Smooth muscle cell (in vitro differentiated cells): ENCODE data around the gene PPP2R2B. TPM values are rescaled to one million over a fixed set of nuclear protein-coding genes. Genes with fewer than 3 reads are reported as not detected.

Experiments
- DNase-seq: peaks from one replicate; lab custom pipeline; 2025; ENCODE audit not compliant: unreplicated experiment; lab: John Stamatoyannopoulos, UW
- H2AFZ ChIP-seq: fragments of 200-600 bp; sonication (generic); 2 replicates; pipeline ENCODE4 v1.6.0; 2016; ENCODE audit warnings: antibody characterized with exemption, low read depth, mild to moderate bottlenecking
- H3F3A ChIP-seq: fragments of 200-600 bp; sonication (generic); 2 replicates; pipeline ENCODE4 v1.6.0; 2017; ENCODE audit warnings: antibody characterized with exemption, low read depth
- H3K27ac ChIP-seq: fragments of 200-600 bp; sonication (generic); 2 replicates; pipeline ENCODE4 v1.5.1; 2016; ENCODE audit warnings: low read depth, mild to moderate bottlenecking
- H3K27me3 ChIP-seq: fragments of 200-600 bp; sonication (generic); 2 replicates; pipeline ENCODE4 v1.6.1; 2016; ENCODE audit warnings: low read depth, mild to moderate bottlenecking
- H3K36me3 ChIP-seq: fragments of 200-600 bp; sonication (generic); 2 replicates; pipeline ENCODE4 v1.5.1; 2016; ENCODE audit warnings: low read depth
- H3K4me1 ChIP-seq: fragments of 200-600 bp; sonication (generic); 2 replicates; pipeline ENCODE4 v1.5.1; 2016; ENCODE audit warnings: low read depth
- H3K4me2 ChIP-seq: fragments of 200-600 bp; sonication (generic); 2 replicates; pipeline ENCODE4 v1.6.0; 2016; ENCODE audit warnings: mild to moderate bottlenecking
- H3K4me3 ChIP-seq: fragments of 200-600 bp; sonication (generic); 2 replicates; pipeline ENCODE4 v1.5.1; 2016; ENCODE audit warnings: mild to moderate bottlenecking
- H3K79me2 ChIP-seq: fragments of 200-600 bp; sonication (generic); 2 replicates; pipeline ENCODE4 v1.6.0; 2016; ENCODE audit warnings: low read depth, mild to moderate bottlenecking
- H3K9ac ChIP-seq: fragments of 200-600 bp; sonication (generic); 2 replicates; pipeline ENCODE4 v1.6.0; 2016; ENCODE audit warnings: low read depth
- H3K9me3 ChIP-seq: fragments of 200-600 bp; sonication (generic); replicated peaks from 2 replicates; pipeline ENCODE4 v1.5.1; 2016; ENCODE audit warnings: low read depth
- H4K20me1 ChIP-seq: fragments of 200-600 bp; sonication (generic); 2 replicates; pipeline ENCODE4 v1.6.0; 2016; ENCODE audit warnings: low read depth
- CTCF ChIP-seq: fragments of 200-600 bp; sonication (generic); IDR thresholded peaks from 2 replicates; pipeline ENCODE4 v1.5.1; 2017; ENCODE audit warnings: borderline replicate concordance, mild to moderate bottlenecking, antibody characterized with exemption; ENCODE audit not compliant: insufficient read depth, poor library complexity, severe bottlenecking
- WGBS: methylation state at CpG from one replicate; pipeline ENCODE4 v1.1.7; 2016; ENCODE audit warnings: low lambda C conversion rate; 5-methylcytosine and 5-hydroxymethylcytosine counted together
- polyA plus RNA-seq: library from polyadenylated mRNA; unstranded; fragments of >200 nt; fragmentation: Nextera tagmentation; extraction: Ambion mirVana; gene quantifications from 2 replicates; pipeline ENCODE4 v1.2.1, GENCODE V29; 2016
- total RNA-seq: library from RNA; depleted of rRNA; stranded (reverse); fragments of >200 nt; gene quantifications from 2 replicates; pipeline ENCODE4 v1.2.3, GENCODE V29; 2014

PPP2R2B gene
- total and polyA plus RNA-seq, 2 experiments from 2014 or later = 0.89 to 2.2 TPM

GRCh38 chr5:146553446-146553845, 325.1 kb downstream of the PPP2R2B start:
- Histone ChIP-seq H4K20me1 (no peaks in the 10 kb centered on the region), H3K4me2 (no peak overlapping the region), H3K4me1 (no peaks in the 10 kb centered on the region), H3K79me2 (no peaks in the 10 kb centered on the region), H2AFZ (no peak overlapping the region), H3K9me3 (no peaks in the 10 kb centered on the region), H3K36me3 (no peaks in the 10 kb centered on the region), H3K27ac (no peak overlapping the region), H3K9ac (no peak overlapping the region), H3K27me3 (no peaks in the 10 kb centered on the region), H3K4me3 (no peak overlapping the region), H3F3A (no peaks in the 10 kb centered on the region)
- DNase-seq = no peak
- 82% methylated on average over 3 of the region's 3 CpGs for WGBS
- no peak for TF ChIP-seq CTCF

- Histone ChIP-seq H3F3A (no peaks in the 10 kb centered on the region), H3K27me3 (no peaks in the 10 kb centered on the region), H3K9me3 (no peaks in the 10 kb centered on the region), H3K27ac (no peak overlapping the region), H3K9ac (no peak overlapping the region), H3K36me3 (no peaks in the 10 kb centered on the region), H3K79me2 (no peaks in the 10 kb centered on the region), H3K4me1 (no peaks in the 10 kb centered on the region), H2AFZ (no peak overlapping the region), H3K4me3 (no peak overlapping the region), H3K4me2 (no peak overlapping the region), H4K20me1 (no peaks in the 10 kb centered on the region)
- no peak for DNase-seq
- TF ChIP-seq CTCF = no peak
These were observed 328.9 kb downstream of the PPP2R2B start for GRCh38 chr5:146549615-146550014.

- Histone ChIP-seq H3K9me3 (no peaks in the 10 kb centered on the region), H3K4me1 (no peaks in the 10 kb centered on the region), H3K9ac (no peak overlapping the region), H3K36me3 (no peaks in the 10 kb centered on the region), H2AFZ (no peak overlapping the region), H3K27me3 (no peaks in the 10 kb centered on the region), H3K79me2 (no peaks in the 10 kb centered on the region), H3K4me2 (no peak overlapping the region), H3K27ac (no peak overlapping the region), H4K20me1 (no peaks in the 10 kb centered on the region), H3K4me3 (no peak overlapping the region), H3F3A (no peaks in the 10 kb centered on the region)
- 79% methylated on average over 2 of the region's 2 CpGs for WGBS
- DNase-seq = no peak
- no peak for TF ChIP-seq CTCF
These were observed 329.6 kb downstream of the PPP2R2B start for GRCh38 chr5:146548781-146549449.

GRCh38 chr5:146544232-146544631, 334.3 kb downstream of the PPP2R2B start:
- Histone ChIP-seq H3K27me3 (no peaks in the 10 kb centered on the region), H2AFZ (no peak overlapping the region), H3K27ac (no peak overlapping the region), H3K4me2 (no peak overlapping the region), H3F3A (no peaks in the 10 kb centered on the region), H3K36me3 (no peaks in the 10 kb centered on the region), H3K4me3 (no peak overlapping the region), H4K20me1 (no peaks in the 10 kb centered on the region), H3K4me1 (no peaks in the 10 kb centered on the region), H3K79me2 (no peaks in the 10 kb centered on the region), H3K9ac (no peak overlapping the region), H3K9me3 (no peaks in the 10 kb centered on the region)
- DNase-seq = no peak
- no peak for TF ChIP-seq CTCF
